ENCODE data around the gene MYLK. TPM values are rescaled to one million over a fixed set of nuclear protein-coding genes. Genes with fewer than 3 reads are reported as not detected.

The MYLK gene
- polyA plus RNA-seq, 1 donor (not counting 4 experiments of a cell fraction or from before 2014, with no cell fraction given) = 7.8 TPM

DNA sequence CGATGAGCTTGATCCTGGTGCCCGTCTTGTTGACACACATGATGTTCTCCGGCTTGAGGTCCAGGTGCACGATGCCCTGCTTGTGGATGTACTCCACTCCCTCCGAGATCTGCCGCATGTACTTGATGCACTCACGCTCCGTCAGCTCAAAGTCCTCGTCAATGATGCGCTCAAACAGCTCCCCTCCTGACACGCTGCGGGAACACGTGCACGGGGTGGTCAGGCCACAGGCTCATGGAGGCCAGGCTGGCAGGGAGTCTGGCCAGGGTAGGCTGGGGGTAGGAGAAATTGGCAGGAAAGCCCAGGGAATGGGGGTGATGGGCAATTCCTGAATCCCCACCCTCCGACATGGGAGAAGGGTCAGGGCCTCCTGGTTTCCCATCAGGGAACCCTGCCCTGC, 243.8 kb downstream of the MYLK start:
- dilution Hi-C loops (cut with MboI; ENCODE audit: extremely low pct_ligation_motif_present, low sequenced_read_pairs) = no loop called here

DNA sequence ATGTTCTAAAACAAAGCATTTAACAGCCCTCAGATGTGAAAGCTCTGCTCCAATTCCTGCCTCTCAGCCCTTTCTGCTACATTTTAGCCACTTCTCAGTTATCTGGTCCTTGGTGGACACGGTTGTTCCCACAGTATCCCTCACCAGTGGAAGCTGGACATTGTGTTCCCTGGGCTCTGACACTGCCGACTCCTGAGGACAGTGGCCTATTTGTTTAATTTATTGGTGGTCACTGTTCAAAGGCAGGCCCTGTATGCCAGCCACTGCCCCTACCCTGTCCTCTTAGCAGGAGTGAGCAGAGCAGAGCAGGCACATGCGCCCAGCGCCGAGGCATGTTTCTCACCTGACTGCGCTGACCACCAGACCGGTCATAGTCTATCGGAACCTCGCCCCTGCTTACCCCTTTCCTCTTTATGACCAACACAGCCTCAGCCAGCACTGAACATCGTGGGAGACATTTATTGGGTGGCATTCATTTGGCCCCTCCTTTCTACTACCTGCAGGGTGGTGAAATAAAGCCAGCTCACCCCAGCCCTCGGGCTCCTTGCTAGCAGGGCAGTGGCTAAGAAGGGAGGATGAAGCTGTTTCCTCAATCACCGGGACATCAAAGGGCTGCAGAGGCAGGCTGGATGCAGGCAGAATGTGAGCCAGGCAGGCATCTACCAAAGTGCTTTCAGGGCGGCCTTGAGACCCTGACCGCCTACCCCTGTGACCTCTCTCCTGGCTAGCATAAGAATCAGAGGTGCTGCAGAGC, 245.0 kb downstream of the MYLK start:
- Histone ChIP-seq H3K4me3 (ENCODE audit: control insufficient read depth in 2 of 3, extremely low read depth in 1 of 3, insufficient read depth in 2 of 3, low read depth in 1 of 3, low read length in 3 of 3) (no peak overlapping the region), H4K20me1 (ENCODE audit: control insufficient read depth, extremely low read depth, insufficient read depth, low read length) (no peaks in the 10 kb centered on the region), H3K36me3 (ENCODE audit: control insufficient read depth in 2 of 2, extremely low read depth in 1 of 2, insufficient read depth in 2 of 2, low read length in 2 of 2) (no peaks in the 10 kb centered on the region), H3K4me1 (ENCODE audit: control insufficient read depth, extremely low read depth, insufficient read depth, low read length) (peaks cover 9% of the 10 kb centered on the region), H3K9me3 (ENCODE audit: control insufficient read depth, low read depth, low read length) (no peaks in the 10 kb centered on the region), H3K9me1 (ENCODE audit: control insufficient read depth, extremely low read depth, insufficient read depth, low read length) (no peaks in the 10 kb centered on the region), H3K4me2 (ENCODE audit: control insufficient read depth, extremely low read depth, insufficient read depth, low read depth, low read length) (no peak overlapping the region), H3K9ac (ENCODE audit: control insufficient read depth, extremely low read depth, insufficient read depth, low read length) (no peak overlapping the region), H2AFZ (ENCODE audit: control insufficient read depth, low read length) (no peak overlapping the region), H3K79me2 (ENCODE audit: control insufficient read depth, insufficient read depth, low read length) (no peaks in the 10 kb centered on the region), H3K27me3 (ENCODE audit: control insufficient read depth, extremely low read depth, insufficient read depth, low read length) (no peaks in the 10 kb centered on the region), H3K27ac (ENCODE audit: control insufficient read depth, insufficient read depth, low read length) (no peak overlapping the region)
- dilution Hi-C loops (cut with MboI; ENCODE audit: extremely low pct_ligation_motif_present, low sequenced_read_pairs) = no loop called here
- FAIRE-seq = no peak
- no peak for DNase-seq (ENCODE audit: low read depth, low spot score)
- TF ChIP-seq EZH2 (IDR thresholded peaks at IDR 0.05; ENCODE audit: low read length) (no peak), CTCF (optimal IDR thresholded peaks at IDR 0.05 in 1 of 3, IDR thresholded peaks at IDR 0.05 in 1 of 3, conservative IDR thresholded peaks at IDR 0.05 in 1 of 3; ENCODE audit: extremely low read depth in 1 of 3, insufficient read depth in 2 of 3, low read length in 3 of 3) (no peak)

More for the DNA sequence above, 243.8 kb downstream of the MYLK start:
- Histone ChIP-seq H3K9me3 (ENCODE audit: control insufficient read depth, low read depth, low read length) (no peaks in the 10 kb centered on the region), H3K4me3 (ENCODE audit: control insufficient read depth in 2 of 3, extremely low read depth in 1 of 3, insufficient read depth in 2 of 3, low read depth in 1 of 3, low read length in 3 of 3) (no peak overlapping the region), H4K20me1 (ENCODE audit: control insufficient read depth, extremely low read depth, insufficient read depth, low read length) (no peaks in the 10 kb centered on the region), H3K4me2 (ENCODE audit: control insufficient read depth, extremely low read depth, insufficient read depth, low read depth, low read length) (no peak overlapping the region), H3K4me1 (ENCODE audit: control insufficient read depth, extremely low read depth, insufficient read depth, low read length) (peaks cover 18% of the 10 kb centered on the region), H3K9me1 (ENCODE audit: control insufficient read depth, extremely low read depth, insufficient read depth, low read length) (no peaks in the 10 kb centered on the region), H3K27ac (ENCODE audit: control insufficient read depth, insufficient read depth, low read length) (no peak overlapping the region), H3K9ac (ENCODE audit: control insufficient read depth, extremely low read depth, insufficient read depth, low read length) (no peak overlapping the region), H3K36me3 (ENCODE audit: control insufficient read depth in 2 of 2, extremely low read depth in 1 of 2, insufficient read depth in 2 of 2, low read length in 2 of 2) (no peaks in the 10 kb centered on the region), H3K27me3 (ENCODE audit: control insufficient read depth, extremely low read depth, insufficient read depth, low read length) (no peaks in the 10 kb centered on the region), H3K79me2 (ENCODE audit: control insufficient read depth, insufficient read depth, low read length) (no peaks in the 10 kb centered on the region), H2AFZ (ENCODE audit: control insufficient read depth, low read length) (no peak overlapping the region)
- no peak for DNase-seq (ENCODE audit: low read depth, low spot score)
- no peak for FAIRE-seq
- TF ChIP-seq CTCF (optimal IDR thresholded peaks at IDR 0.05 in 1 of 3, IDR thresholded peaks at IDR 0.05 in 1 of 3, conservative IDR thresholded peaks at IDR 0.05 in 1 of 3; ENCODE audit: extremely low read depth in 1 of 3, insufficient read depth in 2 of 3, low read length in 3 of 3) (no peak), EZH2 (IDR thresholded peaks at IDR 0.05; ENCODE audit: low read length) (no peak)

All from keratinocyte (primary cell).